Left ventricle myocardium superior (tissue), 1 donor: Measurements from ENCODE around the gene FCRL1. TPM values are rescaled to one million over a fixed set of nuclear protein-coding genes. Genes with fewer than 3 reads are reported as not detected.

ENCODE experiments used
- ATAC-seq: fragments of 200-7000 bp; cut with Tn5 transposase; one replicate; pipeline ENCODE4 v1.9.1; 2020; ENCODE audit warnings: mild to moderate bottlenecking, moderate library complexity
- DNase-seq: peaks from one replicate; pipeline ENCODE4 v3.0.0-alpha.2; 2020
- intact Hi-C: fragments of 100-400 bp; cut with micrococcal nuclease; formaldehyde crosslinking; loops from one replicate; pipeline ENCODE4 v1.11.0; 2022
- total RNA-seq: library from RNA; stranded (reverse); fragmentation: NEBNext Ultra II Directional; extraction: Animal tissue kit (Norgen Biotek cat#: 25700); gene quantifications from one replicate; pipeline ENCODE4 v1.2.1, GENCODE V29; 2021
- donor health status: DM: no; HTN: yes; CAD: no; lungs with severe emphysema.

Gene FCRL1
- total RNA-seq, 1 donor from 2014 or later = not detected

DNA sequence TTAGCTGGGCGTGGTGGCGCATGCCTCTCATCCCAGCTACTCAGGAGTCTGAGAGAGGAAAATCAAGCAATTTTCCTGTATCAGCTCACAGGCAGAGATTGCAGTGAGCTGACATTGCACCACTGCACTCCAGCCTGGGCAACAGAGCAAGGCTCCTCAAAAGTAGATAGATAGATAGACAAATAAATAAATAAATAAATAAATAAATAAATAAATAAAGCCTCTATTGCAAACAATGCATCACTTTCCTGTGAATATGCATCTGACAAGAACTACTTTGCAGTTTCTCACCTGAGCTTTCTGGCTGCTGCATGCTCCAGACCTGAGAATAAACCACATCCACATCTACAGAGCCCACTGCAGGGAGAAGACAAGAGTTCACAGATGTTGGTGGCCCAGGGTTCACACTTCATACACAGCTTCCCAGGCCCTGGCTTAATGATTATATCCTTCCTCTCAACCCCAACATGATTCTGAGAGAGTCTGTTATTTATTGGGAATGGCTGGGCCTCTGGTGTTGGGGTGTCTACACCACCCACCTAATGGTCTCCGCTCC lies 71.6 kb downstream of the FCRL1 start:
- DNase-seq (no peak), ATAC-seq (no peak)
- intact Hi-C loops = no loop called here

Other genes starting within 250 kb of the FCRL1 start
- not detected for gene FCRL4, start 222.0 kb downstream of the FCRL1 start, total RNA-seq
- gene FCRL3, start 119.4 kb downstream of the FCRL1 start, total RNA-seq = not detected
- not detected for gene FCRL2, start 43.0 kb downstream of the FCRL1 start, total RNA-seq
- 3.5 TPM for gene CD5L, start 21.7 kb upstream of the FCRL1 start, total RNA-seq
- gene KIRREL1, start 173.5 kb upstream of the FCRL1 start, total RNA-seq = 10.0 TPM